ENCODE results near the gene LAMTOR3. TPM values are rescaled to one million over a fixed set of nuclear protein-coding genes. Genes with fewer than 3 reads are reported as not detected.

Gene LAMTOR3
- total and polyA plus RNA-seq, 9 donors = 29.6 to 40.1 (median 32.8) TPM

GRCh38 chr4:99893839-99894160 is 427 bp downstream of the LAMTOR3 start:
- no peaks in the 10 kb centered on the region for H3K27me3 ChIP-seq (ENCODE audit: control insufficient read depth, insufficient read depth, low read length)
- no peaks in the 10 kb centered on the region for H3K9me3 ChIP-seq (replicated peaks; ENCODE audit: control insufficient read depth, low read depth, low read length)
- H3K27ac ChIP-seq (ENCODE audit: low read length) = peak overlapping the region; percentile 57
- H3K36me3 ChIP-seq (ENCODE audit: control insufficient read depth, insufficient read depth, low read length) = peaks cover 2% of the 10 kb centered on the region
- 0% methylated on average over 8 of the region's 12 CpGs for WGBS (ENCODE audit: insufficient coverage)
- peaks cover 8% of the 10 kb centered on the region for H3K4me1 ChIP-seq (ENCODE audit: control insufficient read depth, insufficient read depth, low read length)
- DNase-seq = no peak
- H3K4me3 ChIP-seq (ENCODE audit: low read length) = peak overlapping the region; percentile 78

- DNase-seq = no peak
- Histone ChIP-seq H3K9me3 (replicated peaks; ENCODE audit: control insufficient read depth, low read depth, low read length) (no peaks in the 10 kb centered on the region), H3K27ac (ENCODE audit: low read length) (no peak overlapping the region), H3K4me3 (ENCODE audit: low read length) (no peak overlapping the region), H3K36me3 (ENCODE audit: control insufficient read depth, insufficient read depth, low read length) (peaks cover 2% of the 10 kb centered on the region), H3K4me1 (ENCODE audit: control insufficient read depth, insufficient read depth, low read length) (peaks cover 8% of the 10 kb centered on the region), H3K27me3 (ENCODE audit: control insufficient read depth, insufficient read depth, low read length) (no peaks in the 10 kb centered on the region)
- WGBS (ENCODE audit: insufficient coverage) = 94% methylated on average over 8 of the region's 8 CpGs
Observed at GRCh38 chr4:99893029-99893428, 1.2 kb downstream of the LAMTOR3 start.

GRCh38 chr4:99891351-99891750 is 2.9 kb downstream of the LAMTOR3 start:
- DNase-seq = no peak
- no peak overlapping the region for H3K4me3 ChIP-seq (ENCODE audit: low read length)
- peaks cover 2% of the 10 kb centered on the region for H3K36me3 ChIP-seq (ENCODE audit: control insufficient read depth, insufficient read depth, low read length)
- H3K9me3 ChIP-seq (replicated peaks; ENCODE audit: control insufficient read depth, low read depth, low read length) = no peaks in the 10 kb centered on the region
- H3K27ac ChIP-seq (ENCODE audit: low read length) = no peak overlapping the region
- WGBS (ENCODE audit: insufficient coverage) = 60% methylated on average over 1 of the region's 2 CpGs
- no peaks in the 10 kb centered on the region for H3K27me3 ChIP-seq (ENCODE audit: control insufficient read depth, insufficient read depth, low read length)
- peaks cover 8% of the 10 kb centered on the region for H3K4me1 ChIP-seq (ENCODE audit: control insufficient read depth, insufficient read depth, low read length)

- H3K9me3 ChIP-seq (replicated peaks; ENCODE audit: control insufficient read depth, low read depth, low read length) = no peaks in the 10 kb centered on the region
- no peaks in the 10 kb centered on the region for H3K4me1 ChIP-seq (ENCODE audit: control insufficient read depth, insufficient read depth, low read length)
- H3K4me3 ChIP-seq (ENCODE audit: low read length) = no peak overlapping the region
- no peak overlapping the region for H3K27ac ChIP-seq (ENCODE audit: low read length)
- 47% methylated on average over 2 of the region's 5 CpGs for WGBS (ENCODE audit: insufficient coverage)
- H3K27me3 ChIP-seq (ENCODE audit: control insufficient read depth, insufficient read depth, low read length) = no peaks in the 10 kb centered on the region
- peaks cover 7% of the 10 kb centered on the region for H3K36me3 ChIP-seq (ENCODE audit: control insufficient read depth, insufficient read depth, low read length)
- no peak for DNase-seq
Observed at GRCh38 chr4:99887837-99888236, 6.4 kb downstream of the LAMTOR3 start.

- no peak overlapping the region for H3K27ac ChIP-seq (ENCODE audit: low read length)
- peaks cover 10% of the 10 kb centered on the region for H3K36me3 ChIP-seq (ENCODE audit: control insufficient read depth, insufficient read depth, low read length)
- WGBS (ENCODE audit: insufficient coverage) = no CpG with 5 or more reads among the region's 4 CpGs
Observed at GRCh38 chr4:99886146-99886545, 8.1 kb downstream of the LAMTOR3 start.

GRCh38 chr4:99885687-99886086 is 8.5 kb downstream of the LAMTOR3 start:
- peaks cover 9% of the 10 kb centered on the region for H3K36me3 ChIP-seq (ENCODE audit: control insufficient read depth, insufficient read depth, low read length)
- no peaks in the 10 kb centered on the region for H3K9me3 ChIP-seq (replicated peaks; ENCODE audit: control insufficient read depth, low read depth, low read length)
- H3K4me3 ChIP-seq (ENCODE audit: low read length) = no peak overlapping the region
- no peak for DNase-seq
- no peaks in the 10 kb centered on the region for H3K4me1 ChIP-seq (ENCODE audit: control insufficient read depth, insufficient read depth, low read length)
- H3K27me3 ChIP-seq (ENCODE audit: control insufficient read depth, insufficient read depth, low read length) = no peaks in the 10 kb centered on the region
- H3K27ac ChIP-seq (ENCODE audit: low read length) = no peak overlapping the region

More at GRCh38 chr4:99886146-99886545, 8.1 kb downstream of the LAMTOR3 start:
- DNase-seq = no peak
- Histone ChIP-seq H3K9me3 (replicated peaks; ENCODE audit: control insufficient read depth, low read depth, low read length) (no peaks in the 10 kb centered on the region), H3K4me1 (ENCODE audit: control insufficient read depth, insufficient read depth, low read length) (no peaks in the 10 kb centered on the region), H3K4me3 (ENCODE audit: low read length) (no peak overlapping the region), H3K27me3 (ENCODE audit: control insufficient read depth, insufficient read depth, low read length) (no peaks in the 10 kb centered on the region)

GRCh38 chr4:99885063-99885664 is 9.1 kb downstream of the LAMTOR3 start:
- H3K9me3 ChIP-seq (replicated peaks; ENCODE audit: control insufficient read depth, low read depth, low read length) = no peaks in the 10 kb centered on the region
- H3K4me3 ChIP-seq (ENCODE audit: low read length) = no peak overlapping the region
- WGBS (ENCODE audit: insufficient coverage) = no CpG with 5 or more reads among the region's 2 CpGs
- DNase-seq = peak; percentile 35
- peaks cover 13% of the 10 kb centered on the region for H3K36me3 ChIP-seq (ENCODE audit: control insufficient read depth, insufficient read depth, low read length)
- H3K27ac ChIP-seq (ENCODE audit: low read length) = no peak overlapping the region
- no peaks in the 10 kb centered on the region for H3K4me1 ChIP-seq (ENCODE audit: control insufficient read depth, insufficient read depth, low read length)
- no peaks in the 10 kb centered on the region for H3K27me3 ChIP-seq (ENCODE audit: control insufficient read depth, insufficient read depth, low read length)

GRCh38 chr4:99879458-99879857 is 14.8 kb downstream of the LAMTOR3 start:
- Histone ChIP-seq H3K9me3 (replicated peaks; ENCODE audit: control insufficient read depth, low read depth, low read length) (no peaks in the 10 kb centered on the region), H3K4me1 (ENCODE audit: control insufficient read depth, insufficient read depth, low read length) (no peaks in the 10 kb centered on the region), H3K36me3 (ENCODE audit: control insufficient read depth, insufficient read depth, low read length) (peaks cover 16% of the 10 kb centered on the region), H3K27ac (ENCODE audit: low read length) (no peak overlapping the region), H3K4me3 (ENCODE audit: low read length) (no peak overlapping the region), H3K27me3 (ENCODE audit: control insufficient read depth, insufficient read depth, low read length) (no peaks in the 10 kb centered on the region)
- no CpG with 5 or more reads among the region's 3 CpGs for WGBS (ENCODE audit: insufficient coverage)
- DNase-seq = no peak

- Histone ChIP-seq H3K27me3 (ENCODE audit: control insufficient read depth, insufficient read depth, low read length) (no peaks in the 10 kb centered on the region), H3K4me1 (ENCODE audit: control insufficient read depth, insufficient read depth, low read length) (no peaks in the 10 kb centered on the region), H3K9me3 (replicated peaks; ENCODE audit: control insufficient read depth, low read depth, low read length) (no peaks in the 10 kb centered on the region), H3K27ac (ENCODE audit: low read length) (no peak overlapping the region), H3K36me3 (ENCODE audit: control insufficient read depth, insufficient read depth, low read length) (peaks cover 16% of the 10 kb centered on the region), H3K4me3 (ENCODE audit: low read length) (no peak overlapping the region)
- no peak for DNase-seq
Observed at GRCh38 chr4:99878604-99879003, 15.6 kb downstream of the LAMTOR3 start.

GRCh38 chr4:99876946-99877345 is 17.3 kb downstream of the LAMTOR3 start:
- H3K27ac ChIP-seq (ENCODE audit: low read length) = no peak overlapping the region
- no peak overlapping the region for H3K4me3 ChIP-seq (ENCODE audit: low read length)
- no peaks in the 10 kb centered on the region for H3K4me1 ChIP-seq (ENCODE audit: control insufficient read depth, insufficient read depth, low read length)
- peaks cover 16% of the 10 kb centered on the region for H3K36me3 ChIP-seq (ENCODE audit: control insufficient read depth, insufficient read depth, low read length)
- H3K9me3 ChIP-seq (replicated peaks; ENCODE audit: control insufficient read depth, low read depth, low read length) = no peaks in the 10 kb centered on the region
- no peak for DNase-seq
- no CpG with 5 or more reads among the region's 3 CpGs for WGBS (ENCODE audit: insufficient coverage)
- no peaks in the 10 kb centered on the region for H3K27me3 ChIP-seq (ENCODE audit: control insufficient read depth, insufficient read depth, low read length)

- no peaks in the 10 kb centered on the region for H3K9me3 ChIP-seq (replicated peaks; ENCODE audit: control insufficient read depth, low read depth, low read length)
- no peak overlapping the region for H3K4me3 ChIP-seq (ENCODE audit: low read length)
- H3K27ac ChIP-seq (ENCODE audit: low read length) = no peak overlapping the region
- peaks cover 6% of the 10 kb centered on the region for H3K36me3 ChIP-seq (ENCODE audit: control insufficient read depth, insufficient read depth, low read length)
- no peak for DNase-seq
- H3K27me3 ChIP-seq (ENCODE audit: control insufficient read depth, insufficient read depth, low read length) = no peaks in the 10 kb centered on the region
- H3K4me1 ChIP-seq (ENCODE audit: control insufficient read depth, insufficient read depth, low read length) = no peaks in the 10 kb centered on the region
Observed at GRCh38 chr4:99875071-99875470, 19.2 kb downstream of the LAMTOR3 start.

Measured in muscle of leg (tissue), 11 donors.